ENCODE data around the gene NRXN2.

NRXN2 gene

DNA sequence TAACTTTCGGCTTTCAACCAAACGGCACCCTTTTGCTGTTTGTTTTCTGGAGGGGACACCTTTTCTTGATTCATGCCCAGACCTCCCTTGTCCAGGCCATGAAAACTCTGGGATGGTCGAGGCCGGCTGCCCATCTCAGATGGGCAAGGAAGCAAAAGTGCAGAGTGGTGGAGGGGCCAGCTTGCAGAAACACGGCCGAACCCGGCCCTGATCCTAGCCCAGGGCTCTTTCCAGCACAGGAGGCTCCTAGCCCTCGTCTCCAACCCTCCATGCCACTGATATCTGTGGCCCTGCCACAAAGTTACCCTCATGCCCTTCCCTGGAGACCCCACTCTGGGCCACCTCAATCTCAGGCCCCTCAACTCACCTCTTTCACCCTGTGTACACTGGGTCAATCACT, 150.9 kb downstream of the NRXN2 start:
- DNase-seq (ENCODE audit: low spot score) = no peak
- TF ChIP-seq, protein P1, sequence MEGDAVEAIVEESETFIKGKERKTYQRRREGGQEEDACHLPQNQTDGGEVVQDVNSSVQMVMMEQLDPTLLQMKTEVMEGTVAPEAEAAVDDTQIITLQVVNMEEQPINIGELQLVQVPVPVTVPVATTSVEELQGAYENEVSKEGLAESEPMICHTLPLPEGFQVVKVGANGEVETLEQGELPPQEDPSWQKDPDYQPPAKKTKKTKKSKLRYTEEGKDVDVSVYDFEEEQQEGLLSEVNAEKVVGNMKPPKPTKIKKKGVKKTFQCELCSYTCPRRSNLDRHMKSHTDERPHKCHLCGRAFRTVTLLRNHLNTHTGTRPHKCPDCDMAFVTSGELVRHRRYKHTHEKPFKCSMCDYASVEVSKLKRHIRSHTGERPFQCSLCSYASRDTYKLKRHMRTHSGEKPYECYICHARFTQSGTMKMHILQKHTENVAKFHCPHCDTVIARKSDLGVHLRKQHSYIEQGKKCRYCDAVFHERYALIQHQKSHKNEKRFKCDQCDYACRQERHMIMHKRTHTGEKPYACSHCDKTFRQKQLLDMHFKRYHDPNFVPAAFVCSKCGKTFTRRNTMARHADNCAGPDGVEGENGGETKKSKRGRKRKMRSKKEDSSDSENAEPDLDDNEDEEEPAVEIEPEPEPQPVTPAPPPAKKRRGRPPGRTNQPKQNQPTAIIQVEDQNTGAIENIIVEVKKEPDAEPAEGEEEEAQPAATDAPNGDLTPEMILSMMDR (IDR thresholded peaks at IDR 0.05; ENCODE audit: extremely low read depth, missing control alignments) = no peak

DNA sequence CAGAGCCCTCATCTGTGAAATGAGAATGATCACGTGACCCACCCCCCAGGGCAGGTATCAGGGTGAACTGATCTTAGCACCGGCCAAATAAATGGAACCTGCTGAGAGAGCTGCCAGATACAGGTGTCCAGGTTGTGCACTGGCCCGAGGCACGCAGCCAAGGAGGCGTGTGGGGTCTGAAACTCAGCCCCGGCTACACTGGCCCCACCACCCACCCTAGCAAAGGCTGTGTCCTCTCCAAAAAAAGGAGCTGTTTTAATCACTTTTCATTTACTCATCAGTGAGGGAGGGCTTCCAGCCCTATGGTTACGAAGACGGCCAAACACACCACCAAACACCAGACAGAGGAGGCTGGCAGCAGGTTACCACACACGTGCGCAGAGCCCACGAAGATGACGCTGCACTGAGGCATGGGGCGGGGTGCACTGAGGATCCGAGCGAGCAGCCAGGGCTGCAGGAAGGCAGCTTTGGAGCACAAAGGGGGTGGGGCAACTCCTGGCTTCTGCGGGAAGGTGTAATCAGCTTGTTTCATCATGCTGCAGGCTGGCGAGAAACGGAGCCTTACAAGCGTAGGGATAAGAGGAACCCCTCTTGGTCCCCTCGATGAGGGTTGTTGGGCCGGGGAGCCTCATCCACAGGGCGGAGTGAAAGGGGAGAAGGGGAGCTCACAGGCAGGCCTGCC, 151.4 kb downstream of the NRXN2 start:
- TF ChIP-seq, protein P1 (IDR thresholded peaks at IDR 0.05; ENCODE audit: extremely low read depth, missing control alignments) = no peak
- no peak for DNase-seq (ENCODE audit: low spot score)

DNA sequence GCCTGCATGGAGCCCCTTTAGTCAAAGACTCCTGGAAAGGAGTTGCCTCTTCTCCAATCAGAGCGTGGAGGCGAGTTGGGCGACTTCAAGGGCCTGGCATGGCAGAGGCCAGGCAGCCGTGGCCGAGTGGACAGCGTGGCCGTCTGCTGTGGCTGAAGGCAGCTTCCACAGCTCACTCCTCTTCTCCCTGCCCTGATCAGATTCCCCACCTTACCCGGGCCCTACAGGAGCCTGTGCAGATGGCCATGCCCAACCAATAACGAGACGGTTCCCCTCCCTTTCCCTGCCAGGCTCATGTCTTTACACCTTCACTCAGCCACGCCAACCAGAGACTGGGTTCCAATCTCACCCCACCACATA, 152.0 kb downstream of the NRXN2 start:
- no peak for DNase-seq (ENCODE audit: low spot score)
- TF ChIP-seq, protein P1 (IDR thresholded peaks at IDR 0.05; ENCODE audit: extremely low read depth, missing control alignments) = no peak

DNA sequence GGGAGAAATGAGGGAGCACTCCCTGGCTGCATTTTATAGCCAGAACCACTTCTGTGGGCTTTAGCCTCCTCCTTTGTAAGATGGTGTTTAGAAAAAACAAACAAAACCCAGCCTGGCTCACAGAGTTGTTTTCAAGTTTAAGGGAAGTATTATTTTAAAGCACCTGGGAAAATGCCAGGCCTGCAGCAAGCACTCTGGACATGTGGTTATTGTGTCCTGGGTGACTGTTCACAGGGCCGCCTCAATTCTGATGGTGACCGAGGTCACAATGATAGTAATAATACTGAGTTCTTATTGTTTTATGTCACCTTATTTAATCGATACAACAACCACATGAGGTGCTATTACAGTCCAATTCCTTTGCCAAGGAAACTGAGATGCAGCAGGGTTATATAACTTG, 152.7 kb downstream of the NRXN2 start:
- TF ChIP-seq, protein P1 (IDR thresholded peaks at IDR 0.05; ENCODE audit: extremely low read depth, missing control alignments) = no peak
- no peak for DNase-seq (ENCODE audit: low spot score)

DNA sequence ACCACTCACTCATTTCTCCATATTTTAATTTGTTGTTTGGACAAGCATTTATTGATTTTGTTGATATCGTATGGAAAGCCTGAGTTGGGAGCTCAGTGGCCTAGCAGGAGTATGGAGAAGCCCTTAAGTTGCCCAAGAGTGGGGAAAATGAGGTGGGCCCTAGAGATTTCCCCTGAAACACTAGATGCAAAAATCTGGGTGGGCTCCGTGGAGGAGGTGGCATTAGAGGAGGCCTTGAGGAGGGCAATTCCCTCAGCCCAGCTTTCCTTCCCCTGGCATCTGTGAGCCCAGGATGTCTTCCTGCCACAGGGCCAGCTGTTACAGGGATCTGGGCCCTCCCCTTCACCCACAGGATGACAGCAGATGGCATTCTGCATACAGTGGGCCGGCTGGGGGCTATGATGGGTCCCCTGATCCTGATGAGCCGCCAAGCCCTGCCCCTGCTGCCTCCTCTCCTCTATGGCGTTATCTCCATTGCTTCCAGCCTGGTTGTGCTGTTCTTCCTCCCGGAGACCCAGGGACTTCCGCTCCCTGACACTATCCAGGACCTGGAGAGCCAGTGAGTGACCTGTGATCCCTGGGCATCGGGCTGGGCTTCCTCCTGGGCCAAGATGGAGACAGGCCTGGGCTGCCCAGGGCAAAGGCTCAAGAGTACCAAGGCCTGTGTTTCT, 153.6 kb downstream of the NRXN2 start:
- no peak for DNase-seq (ENCODE audit: low spot score)
- TF ChIP-seq, protein P1 (IDR thresholded peaks at IDR 0.05; ENCODE audit: extremely low read depth, missing control alignments) = no peak

DNA sequence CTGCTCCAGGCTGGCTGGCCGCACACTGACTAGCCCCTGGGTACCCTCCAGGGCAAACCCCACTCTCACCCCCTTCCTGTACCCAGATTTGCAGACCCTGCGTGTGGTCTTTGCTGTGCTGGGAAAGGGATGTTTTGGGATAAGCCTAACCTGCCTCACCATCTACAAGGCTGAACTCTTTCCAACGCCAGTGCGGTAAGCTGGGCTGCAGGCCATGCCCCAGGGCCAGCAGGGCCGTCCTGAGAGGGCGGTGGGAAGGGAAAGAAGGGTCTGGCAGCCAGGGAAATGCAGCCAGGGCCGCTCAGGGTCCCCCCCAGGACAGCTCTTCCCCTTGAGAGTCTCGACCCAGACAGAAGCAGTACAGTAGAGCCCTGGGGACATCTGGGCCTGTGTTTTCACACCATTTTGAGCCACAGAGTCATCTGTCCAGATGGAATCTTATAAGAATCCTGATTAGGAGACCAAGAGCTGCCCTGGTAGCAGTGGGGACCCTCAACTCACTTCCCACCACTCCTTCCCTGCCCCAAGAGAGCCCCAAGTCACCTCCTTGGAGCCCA, 154.3 kb downstream of the NRXN2 start:
- DNase-seq (ENCODE audit: low spot score) = no peak
- TF ChIP-seq, protein P1 (IDR thresholded peaks at IDR 0.05; ENCODE audit: extremely low read depth, missing control alignments) = no peak

DNA sequence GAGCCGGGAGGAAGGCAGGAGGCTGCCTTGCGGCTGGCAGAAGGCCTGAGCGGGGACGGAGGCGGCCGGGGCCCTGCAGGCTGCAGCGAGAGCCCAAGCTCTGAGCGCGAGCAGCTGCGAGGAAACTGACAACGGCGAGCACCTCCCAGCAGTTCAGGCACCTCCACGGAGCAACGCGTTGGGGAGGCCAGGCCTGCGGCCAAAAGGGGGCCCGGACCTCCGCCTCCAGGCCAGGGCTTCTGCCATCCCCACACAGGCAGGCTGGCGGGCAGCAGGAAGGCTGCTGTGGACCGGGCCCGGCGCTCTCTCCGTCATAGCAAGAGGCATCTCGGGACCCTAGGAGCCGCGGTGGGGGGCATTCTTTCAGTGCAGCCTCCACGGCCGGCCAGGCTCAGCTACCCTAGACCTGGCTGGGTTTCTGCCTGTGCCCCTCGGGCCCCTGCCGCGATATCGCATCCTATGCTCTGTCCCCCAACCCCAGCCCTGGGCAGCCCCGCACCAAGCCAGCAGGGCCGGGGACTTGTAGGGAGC, 154.9 kb downstream of the NRXN2 start:
- no peak for DNase-seq (ENCODE audit: low spot score)
- TF ChIP-seq, protein P1 (IDR thresholded peaks at IDR 0.05; ENCODE audit: extremely low read depth, missing control alignments) = no peak
